Measurements from ENCODE around the gene PRDX2. TPM values are rescaled to one million over a fixed set of nuclear protein-coding genes. Genes with fewer than 3 reads are reported as not detected.

The PRDX2 gene
- total and polyA plus RNA-seq, 2 of the 4 experiments (the other 2 are of a cell fraction): 371 to 378 TPM

GRCh38 chr19:12783849-12784393, 17.7 kb downstream of the PRDX2 start:
- no TSS peak for BruUV-seq (replicated peaks)
- peak overlapping the region; percentile 40; the same call in 1 of the 2 replicates for H3K9ac ChIP-seq (ENCODE audit: low read depth, low read length)
- H3K4me2 ChIP-seq (ENCODE audit: low read depth, low read length): no peak overlapping the region
- peak overlapping the region; percentile 56 for H3K56ac ChIP-seq (ENCODE audit: extremely low read depth, insufficient read depth, low read length)
- WGBS, 2 experiments (ENCODE audit: extremely low coverage in 2 of 2, insufficient read length in 1 of 2): no CpG with 5 or more reads among the region's 19 CpGs
- DNase-seq: no peak
- H4K20me1 ChIP-seq (ENCODE audit: insufficient read depth, low read length): peaks cover 3% of the 10 kb centered on the region; the same call in 1 of the 2 replicates
- H3K36me3 ChIP-seq (ENCODE audit: control insufficient read depth, insufficient read depth, low read length): no peaks in the 10 kb centered on the region
- peak overlapping the region; percentile 96 for H3K4ac ChIP-seq (ENCODE audit: low read depth, low read length)
- peaks cover 0 to 38% of the 10 kb centered on the region in 2 experiments; a peak in 2 of 4 replicates for H3K79me1 ChIP-seq (ENCODE audit: low read depth in 1 of 2, low read length in 2 of 2)
- peak overlapping the region; percentile 97 for H2AK5ac ChIP-seq (ENCODE audit: low read depth, low read length)
- peak overlapping the region; percentile 72 for H4K5ac ChIP-seq (ENCODE audit: low read depth, low read length)
- H2AFZ ChIP-seq (replicated peaks; ENCODE audit: low read length, poor library complexity): peak overlapping the region; percentile 81
- H2BK5ac ChIP-seq (ENCODE audit: low read depth, low read length, poor library complexity, severe bottlenecking): peak overlapping the region; percentile 95
- H3K9me3 ChIP-seq (ENCODE audit: control insufficient read depth, insufficient read depth, low read length): no peaks in the 10 kb centered on the region
- H4K91ac ChIP-seq (ENCODE audit: insufficient read depth, low read depth, low read length): peak overlapping the region; percentile 95
- peak overlapping the region; percentile 93; the same call in 2 of the 3 replicates for H2BK15ac ChIP-seq (ENCODE audit: low read depth, low read length)
- H3K14ac ChIP-seq (replicated peaks; ENCODE audit: low read depth, low read length): peak overlapping the region; percentile 75
- ChIA-PET POLR2A (ENCODE audit: unreplicated experiment) (no interaction called here), CTCF (no interaction called here)
- ATAC-seq (ENCODE audit: low read depth): no peak
- no peak overlapping the region for H3K4me3 ChIP-seq (ENCODE audit: insufficient read depth, low read depth, low read length)
- H3K23ac ChIP-seq (ENCODE audit: low read depth, low read length): peak overlapping the region; percentile 98
- H4K8ac ChIP-seq (ENCODE audit: low read depth in 2 of 2, low read length in 2 of 2): peak overlapping the region; percentile 64 to 98
- H3K9me1 ChIP-seq (ENCODE audit: insufficient read depth, low read length): peaks cover 33% of the 10 kb centered on the region
- H3K4me1 ChIP-seq (ENCODE audit: control insufficient read depth, insufficient read depth, low read length): peaks cover 49% of the 10 kb centered on the region
- peak overlapping the region; percentile 89 for H2BK20ac ChIP-seq (ENCODE audit: low read depth, low read length)
- H3K27me3 ChIP-seq (ENCODE audit: control insufficient read depth, insufficient read depth, low read length): no peaks in the 10 kb centered on the region
- dilution Hi-C loops (cut with HindIII; ENCODE audit: low sequenced_read_pairs, unreplicated experiment) (no loop called here), in situ Hi-C loops (cut with MboI; ENCODE audit: low sequenced_read_pairs) (loop anchor here (25.0 kb wide), 1 partner anchor 1053 kb away; no protein-coding TSS in a partner anchor), intact Hi-C loops (cut with micrococcal nuclease) (no loop called here)
- TF ChIP-seq NFE2L2 (IDR thresholded peaks at IDR 0.05; ENCODE audit: low read depth, low read length) (no peak), SMC3 (IDR thresholded peaks at IDR 0.05; ENCODE audit: low read depth, low read length) (no peak), USF2 (IDR thresholded peaks at IDR 0.05; ENCODE audit: low read depth, low read length) (no peak), CEBPB (IDR thresholded peaks at IDR 0.05; ENCODE audit: low read depth, low read length) (no peak), MAZ (IDR thresholded peaks at IDR 0.05; ENCODE audit: borderline replicate concordance, low read depth, low read length) (peak; percentile 88), MXI1 (IDR thresholded peaks at IDR 0.05; ENCODE audit: borderline replicate concordance, low read depth, low read length) (0 out of 2 replicates have a peak, but pooled peaks have one; percentile 2), FOS (IDR thresholded peaks at IDR 0.05; ENCODE audit: low read depth, low read length) (peak; percentile 67)
- TF ChIP-seq, protein P1, sequence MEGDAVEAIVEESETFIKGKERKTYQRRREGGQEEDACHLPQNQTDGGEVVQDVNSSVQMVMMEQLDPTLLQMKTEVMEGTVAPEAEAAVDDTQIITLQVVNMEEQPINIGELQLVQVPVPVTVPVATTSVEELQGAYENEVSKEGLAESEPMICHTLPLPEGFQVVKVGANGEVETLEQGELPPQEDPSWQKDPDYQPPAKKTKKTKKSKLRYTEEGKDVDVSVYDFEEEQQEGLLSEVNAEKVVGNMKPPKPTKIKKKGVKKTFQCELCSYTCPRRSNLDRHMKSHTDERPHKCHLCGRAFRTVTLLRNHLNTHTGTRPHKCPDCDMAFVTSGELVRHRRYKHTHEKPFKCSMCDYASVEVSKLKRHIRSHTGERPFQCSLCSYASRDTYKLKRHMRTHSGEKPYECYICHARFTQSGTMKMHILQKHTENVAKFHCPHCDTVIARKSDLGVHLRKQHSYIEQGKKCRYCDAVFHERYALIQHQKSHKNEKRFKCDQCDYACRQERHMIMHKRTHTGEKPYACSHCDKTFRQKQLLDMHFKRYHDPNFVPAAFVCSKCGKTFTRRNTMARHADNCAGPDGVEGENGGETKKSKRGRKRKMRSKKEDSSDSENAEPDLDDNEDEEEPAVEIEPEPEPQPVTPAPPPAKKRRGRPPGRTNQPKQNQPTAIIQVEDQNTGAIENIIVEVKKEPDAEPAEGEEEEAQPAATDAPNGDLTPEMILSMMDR (conservative IDR thresholded peaks at IDR 0.05; ENCODE audit: low read depth, low read length): no peak
- peak overlapping the region; percentile 88 for H2BK120ac ChIP-seq (ENCODE audit: low read depth, low read length)
- H3K27ac ChIP-seq (ENCODE audit: insufficient read depth, low read length): peak overlapping the region; percentile 85
- H2AK9ac ChIP-seq (replicated peaks; ENCODE audit: low read depth, low read length, poor library complexity): peak overlapping the region; percentile 97
- peak overlapping the region; percentile 7 for H3K18ac ChIP-seq (ENCODE audit: low read depth, low read length)
